ENCODE results near the gene EHD2. TPM values are rescaled to one million over a fixed set of nuclear protein-coding genes. Genes with fewer than 3 reads are reported as not detected.
"Not testable (repeated sequence)": the region's sequence is repeated elsewhere in the genome, so short reads cannot be mapped to it uniquely, and the experiment has no call there.

EHD2 gene
- total RNA-seq, 1 experiment from 2014 or later = 60.5 TPM

GRCh38 chr19:47762615-47763308 is 49.5 kb downstream of the EHD2 start:
- Histone ChIP-seq H3K4me3 (replicated peaks in 1 of 2; ENCODE audit: low read depth in 1 of 2, low read length in 2 of 2) (no peak overlapping the region), H3K27me3 (ENCODE audit: insufficient read depth, low read length) (no peaks in the 10 kb centered on the region), H3K4me2 (ENCODE audit: low read length) (no peak overlapping the region), H2AFZ (ENCODE audit: low read depth, low read length, poor library complexity, severe bottlenecking) (no peak overlapping the region), H3K9me2 (ENCODE audit: insufficient read depth) (no peaks in the 10 kb centered on the region), H3K4me1 (ENCODE audit: control insufficient read depth in 1 of 2, insufficient read depth in 2 of 2, low read length in 2 of 2) (peaks cover 0 to 7% of the 10 kb centered on the region in 2 experiments; a peak in 1 of 4 replicates), H3K9me3 (ENCODE audit: control insufficient read depth in 1 of 2, insufficient read depth in 1 of 2, low read depth in 1 of 2, low read length in 2 of 2) (no peaks in the 10 kb centered on the region), H3K79me2 (ENCODE audit: insufficient read depth, low read length) (no peaks in the 10 kb centered on the region), H3K9ac (ENCODE audit: low read length) (no peak overlapping the region), H4K20me1 (ENCODE audit: insufficient read depth) (peaks cover 6% of the 10 kb centered on the region; the same call in 1 of the 2 replicates), H3K27ac (ENCODE audit: low read depth, low read length) (no peak overlapping the region), H3K36me3 (ENCODE audit: control insufficient read depth in 1 of 2, insufficient read depth in 2 of 2, low read length in 2 of 2) (peaks cover 2 to 10% of the 10 kb centered on the region in 2 experiments; a peak in 3 of 4 replicates)
- TF ChIP-seq ZNF274 (IDR thresholded peaks at IDR 0.05; ENCODE audit: low read depth, low read length) (no peak), POLR2A (IDR thresholded peaks at IDR 0.05; ENCODE audit: borderline replicate concordance, extremely low read depth, insufficient read depth, insufficient read length) (no peak), RAD21 (IDR thresholded peaks at IDR 0.05; ENCODE audit: low read depth) (no peak), ATF3 (IDR thresholded peaks at IDR 0.05) (no peak), SRF (IDR thresholded peaks at IDR 0.05; ENCODE audit: low read depth) (no peak), POLR2AphosphoS5 (IDR thresholded peaks at IDR 0.05; ENCODE audit: low read depth, low read length) (no peak), REST (IDR thresholded peaks at IDR 0.05; ENCODE audit: low read depth) (no peak), MAX (IDR thresholded peaks at IDR 0.05) (no peak), ZFX (IDR thresholded peaks at IDR 0.05) (no peak), EGR1 (IDR thresholded peaks at IDR 0.05; ENCODE audit: low read depth) (no peak), ELF1 (IDR thresholded peaks at IDR 0.05; ENCODE audit: borderline replicate concordance, low read depth) (no peak), CTCF (IDR thresholded peaks at IDR 0.05 in 2 of 3, conservative IDR thresholded peaks at IDR 0.05 in 1 of 3; ENCODE audit: borderline replicate concordance in 1 of 3, insufficient read depth in 1 of 3, low read depth in 2 of 3, low read length in 2 of 3) (no peak), JUND (IDR thresholded peaks at IDR 0.05) (no peak), TCF7L2 (IDR thresholded peaks at IDR 0.05; ENCODE audit: borderline replicate concordance, extremely low read depth, insufficient read depth, insufficient read length) (no peak), EZH2phosphoT487 (IDR thresholded peaks at IDR 0.05; ENCODE audit: borderline replicate concordance) (no peak), CEBPB (IDR thresholded peaks at IDR 0.05; ENCODE audit: low read depth) (no peak)
- ChIA-PET POLR2A (no interaction called here), CTCF (no interaction called here), RAD21 (ENCODE audit: low non-redundant PET in 1 of 2, low total read pairs in 2 of 2, uncharacterized antibody in 2 of 2, unreplicated experiment in 2 of 2) (no interaction called here)
- intact Hi-C loops (cut with micrococcal nuclease) = no loop called here
- ATAC-seq (no peak), DNase-seq (ENCODE audit: low read depth, low spot score) (no peak)
- BruUV-seq (replicated peaks) = no TSS peak

GRCh38 chr19:47764705-47765104 is 51.5 kb downstream of the EHD2 start:
- intact Hi-C loops (cut with micrococcal nuclease); H3K27me3 ChIP-seq (ENCODE audit: insufficient read depth, low read length); H4K20me1 ChIP-seq (ENCODE audit: insufficient read depth); BruUV-seq (replicated peaks); H3K36me3 ChIP-seq (ENCODE audit: control insufficient read depth in 1 of 2, insufficient read depth in 2 of 2, low read length in 2 of 2); H3K4me3 ChIP-seq (replicated peaks in 1 of 2; ENCODE audit: low read depth in 1 of 2, low read length in 2 of 2); H3K27ac ChIP-seq (ENCODE audit: low read depth, low read length); H3K79me2 ChIP-seq (ENCODE audit: insufficient read depth, low read length); ATAC-seq; H3K9me2 ChIP-seq (ENCODE audit: insufficient read depth); H3K4me1 ChIP-seq (ENCODE audit: control insufficient read depth in 1 of 2, insufficient read depth in 2 of 2, low read length in 2 of 2); DNase-seq (ENCODE audit: low read depth, low spot score); H3K9ac ChIP-seq (ENCODE audit: low read length); H3K9me3 ChIP-seq (ENCODE audit: control insufficient read depth in 1 of 2, insufficient read depth in 1 of 2, low read depth in 1 of 2, low read length in 2 of 2); H3K4me2 ChIP-seq (ENCODE audit: low read length); H2AFZ ChIP-seq (ENCODE audit: low read depth, low read length, poor library complexity, severe bottlenecking): not testable (repeated sequence)
- ChIA-PET RAD21 (ENCODE audit: low non-redundant PET in 1 of 2, low total read pairs in 2 of 2, uncharacterized antibody in 2 of 2, unreplicated experiment in 2 of 2) (interaction anchor here in 1 of 2 experiments (0.7 kb wide), 1 partner anchor 104 kb away, joined by 4 read pairs; no protein-coding TSS in a partner anchor), POLR2A (interaction anchor here (1.1 to 1.5 kb wide), 2 partner anchors 11 to 13 kb away, joined by 5 read pairs; partner anchors contain the start of gene SELENOW), CTCF (interaction anchor here (1.3 to 2.7 kb wide), 4 partner anchors 12 to 99 kb away, joined by 3 to 16 read pairs (median 7); no protein-coding TSS in a partner anchor)

All from HCT116 (cell line).